ENCODE results near the gene LPO. TPM values are rescaled to one million over a fixed set of nuclear protein-coding genes. Genes with fewer than 3 reads are reported as not detected.

The LPO gene
- total RNA-seq, 1 donor from 2014 or later = 0.17 TPM

DNA sequence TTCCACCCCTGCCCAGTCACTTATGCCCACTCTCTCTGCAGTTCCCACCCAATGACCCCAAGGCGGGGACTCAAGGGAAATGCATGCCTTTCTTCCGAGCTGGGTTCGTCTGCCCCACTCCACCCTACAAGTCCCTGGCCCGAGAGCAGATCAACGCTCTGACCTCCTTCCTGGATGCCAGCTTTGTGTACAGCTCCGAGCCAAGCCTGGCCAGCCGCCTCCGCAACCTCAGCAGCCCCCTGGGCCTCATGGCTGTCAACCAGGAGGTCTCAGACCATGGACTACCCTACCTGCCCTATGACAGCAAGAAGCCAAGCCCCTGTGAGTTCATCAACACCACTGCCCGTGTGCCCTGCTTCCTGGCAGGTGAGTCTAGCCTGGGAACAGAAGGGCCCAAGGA lies 13.8 kb downstream of the LPO start:
- Histone ChIP-seq H3K27me3 (ENCODE audit: control insufficient read depth, insufficient read depth, low read length) (peaks cover 28% of the 10 kb centered on the region), H3K4me3 (ENCODE audit: low read depth, low read length) (no peak overlapping the region), H3K36me3 (ENCODE audit: control insufficient read depth, insufficient read depth, low read length) (no peaks in the 10 kb centered on the region)
- TF ChIP-seq, protein P1, sequence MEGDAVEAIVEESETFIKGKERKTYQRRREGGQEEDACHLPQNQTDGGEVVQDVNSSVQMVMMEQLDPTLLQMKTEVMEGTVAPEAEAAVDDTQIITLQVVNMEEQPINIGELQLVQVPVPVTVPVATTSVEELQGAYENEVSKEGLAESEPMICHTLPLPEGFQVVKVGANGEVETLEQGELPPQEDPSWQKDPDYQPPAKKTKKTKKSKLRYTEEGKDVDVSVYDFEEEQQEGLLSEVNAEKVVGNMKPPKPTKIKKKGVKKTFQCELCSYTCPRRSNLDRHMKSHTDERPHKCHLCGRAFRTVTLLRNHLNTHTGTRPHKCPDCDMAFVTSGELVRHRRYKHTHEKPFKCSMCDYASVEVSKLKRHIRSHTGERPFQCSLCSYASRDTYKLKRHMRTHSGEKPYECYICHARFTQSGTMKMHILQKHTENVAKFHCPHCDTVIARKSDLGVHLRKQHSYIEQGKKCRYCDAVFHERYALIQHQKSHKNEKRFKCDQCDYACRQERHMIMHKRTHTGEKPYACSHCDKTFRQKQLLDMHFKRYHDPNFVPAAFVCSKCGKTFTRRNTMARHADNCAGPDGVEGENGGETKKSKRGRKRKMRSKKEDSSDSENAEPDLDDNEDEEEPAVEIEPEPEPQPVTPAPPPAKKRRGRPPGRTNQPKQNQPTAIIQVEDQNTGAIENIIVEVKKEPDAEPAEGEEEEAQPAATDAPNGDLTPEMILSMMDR (IDR thresholded peaks at IDR 0.05; ENCODE audit: insufficient read depth, low read length, poor library complexity, severe bottlenecking) = no peak
- DNase-seq (ENCODE audit: low read depth) = no peak

GRCh38 chr17:58253082-58253481 lies 14.7 kb downstream of the LPO start:
- peaks cover 28% of the 10 kb centered on the region for H3K27me3 ChIP-seq (ENCODE audit: control insufficient read depth, insufficient read depth, low read length)

GRCh38 chr17:58254803-58255202 lies 16.4 kb downstream of the LPO start:
- Histone ChIP-seq H3K36me3 (ENCODE audit: control insufficient read depth, insufficient read depth, low read length) (no peaks in the 10 kb centered on the region), H3K4me3 (ENCODE audit: low read depth, low read length) (no peak overlapping the region), H3K27me3 (ENCODE audit: control insufficient read depth, insufficient read depth, low read length) (peaks cover 17% of the 10 kb centered on the region)
- TF ChIP-seq, protein P1 (IDR thresholded peaks at IDR 0.05; ENCODE audit: insufficient read depth, low read length, poor library complexity, severe bottlenecking) = peak; percentile 31
- no peak for DNase-seq (ENCODE audit: low read depth)

More at GRCh38 chr17:58253082-58253481, 14.7 kb downstream of the LPO start:
- TF ChIP-seq, protein P1 (IDR thresholded peaks at IDR 0.05; ENCODE audit: insufficient read depth, low read length, poor library complexity, severe bottlenecking) = no peak
- Histone ChIP-seq H3K36me3 (ENCODE audit: control insufficient read depth, insufficient read depth, low read length) (no peaks in the 10 kb centered on the region), H3K4me3 (ENCODE audit: low read depth, low read length) (no peak overlapping the region)
- no peak for DNase-seq (ENCODE audit: low read depth)

GRCh38 chr17:58262149-58262548 lies 23.8 kb downstream of the LPO start:
- peaks cover 6% of the 10 kb centered on the region for H3K27me3 ChIP-seq (ENCODE audit: control insufficient read depth, insufficient read depth, low read length)
- no peaks in the 10 kb centered on the region for H3K36me3 ChIP-seq (ENCODE audit: control insufficient read depth, insufficient read depth, low read length)
- no peak overlapping the region for H3K4me3 ChIP-seq (ENCODE audit: low read depth, low read length)
- no peak for DNase-seq (ENCODE audit: low read depth)
- TF ChIP-seq, protein P1 (IDR thresholded peaks at IDR 0.05; ENCODE audit: insufficient read depth, low read length, poor library complexity, severe bottlenecking) = no peak

- Histone ChIP-seq H3K27me3 (ENCODE audit: control insufficient read depth, insufficient read depth, low read length) (peaks cover 6% of the 10 kb centered on the region), H3K4me3 (ENCODE audit: low read depth, low read length) (no peak overlapping the region), H3K36me3 (ENCODE audit: control insufficient read depth, insufficient read depth, low read length) (no peaks in the 10 kb centered on the region)
- no peak for DNase-seq (ENCODE audit: low read depth)
- TF ChIP-seq, protein P1 (IDR thresholded peaks at IDR 0.05; ENCODE audit: insufficient read depth, low read length, poor library complexity, severe bottlenecking) = no peak
Observed at GRCh38 chr17:58263773-58264172, 25.4 kb downstream of the LPO start.

DNA sequence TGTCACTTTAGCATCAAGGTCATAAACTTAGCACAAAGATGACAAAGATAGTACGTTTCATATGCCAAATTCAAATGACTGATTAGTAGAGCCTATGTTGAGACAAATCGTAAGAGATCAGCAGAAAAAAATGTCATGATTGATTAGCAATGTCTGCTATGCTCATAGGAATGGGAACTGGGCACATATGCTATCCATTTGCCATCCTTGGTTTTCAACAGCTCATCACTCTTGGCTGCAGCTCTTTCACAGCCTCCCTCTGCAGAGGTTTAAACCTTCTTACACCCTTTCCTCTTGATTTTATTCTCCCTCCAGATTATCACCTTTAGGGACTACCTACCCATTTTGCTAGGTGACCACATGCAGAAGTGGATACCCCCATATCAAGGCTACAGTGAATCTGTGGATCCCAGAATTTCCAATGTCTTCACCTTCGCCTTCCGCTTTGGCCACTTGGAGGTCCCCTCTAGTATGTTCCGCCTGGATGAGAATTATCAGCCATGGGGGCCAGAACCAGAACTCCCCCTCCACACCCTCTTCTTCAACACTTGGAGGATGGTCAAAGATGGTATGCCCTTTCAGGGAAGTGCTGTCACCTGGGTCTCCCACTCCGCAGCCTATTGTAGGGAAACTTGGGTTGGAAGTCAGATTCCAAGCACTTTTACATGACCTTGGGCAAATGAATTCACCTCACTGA lies 26.2 kb downstream of the LPO start:
- TF ChIP-seq, protein P1 (IDR thresholded peaks at IDR 0.05; ENCODE audit: insufficient read depth, low read length, poor library complexity, severe bottlenecking) = no peak
- H3K27me3 ChIP-seq (ENCODE audit: control insufficient read depth, insufficient read depth, low read length) = peaks cover 6% of the 10 kb centered on the region
- no peak overlapping the region for H3K4me3 ChIP-seq (ENCODE audit: low read depth, low read length)
- H3K36me3 ChIP-seq (ENCODE audit: control insufficient read depth, insufficient read depth, low read length) = no peaks in the 10 kb centered on the region
- DNase-seq (ENCODE audit: low read depth) = no peak

Data from kidney epithelial cell (primary cell).